K562 (cell line): ENCODE measurements around the gene TLNRD1. TPM values are rescaled to one million over a fixed set of nuclear protein-coding genes. Genes with fewer than 3 reads are reported as not detected.

Experiments used
- ATAC-seq: fragments of 200-7000 bp; cut with Tn5 transposase; 3 replicates; pipeline ENCODE4 v1.9.1; 2020; ENCODE audit warnings: moderate library complexity
- BruUV-seq: library from RNA; stranded (reverse); fragments of 400-500 nt; replicated peaks from 2 replicates; lab custom pipeline; 2021; lab: Mats Ljungman, UMichigan
- CTCF ChIA-PET: fragments of 300-600 bp; formaldehyde crosslinking; extraction: SDS; loops from one replicate; lab custom pipeline; 2021; ENCODE audit warnings: low intra/inter-chr PET ratio; lab: Yijun Ruan, JAX
- POLR2A ChIA-PET: fragments of 300-600, 350-650 bp; sonication (Branson Sonifier 250); formaldehyde crosslinking; extraction: SDS; loops from one replicate; lab custom pipeline; 2021; ENCODE audit warnings: antibody characterized with exemption, inconsistent platforms; lab: Yijun Ruan, JAX
- DNase-seq, 4 experiments: peaks; one replicate each; pipeline versions ENCODE4 v3.0.0 to v3.0.0-alpha.2; 2011 to 2018; ENCODE audit warnings: low spot score in 3 of 4, mixed read lengths in 3 of 4; ENCODE audit errors: extremely low read depth in 1 of 4
- FAIRE-seq: peaks from 2 replicates; lab custom pipeline; 2011; peaks lifted over from hg19 to GRCh38; lab: Jason Lieb, UNC
- H2AFZ ChIP-seq: 2 replicates; pipeline ENCODE4 v1.6.0; 2011; ENCODE audit warnings: low read depth, low read length, control low read depth, inconsistent platforms
- H3K27ac ChIP-seq: fragments of 200-600 bp; 3 replicates; pipeline ENCODE4 v1.8.0; 2011; ENCODE audit warnings: low read depth, mild to moderate bottlenecking, control low read depth, inconsistent platforms, low read length, moderate library complexity, mixed read lengths; ENCODE audit errors: extremely low read depth
- H3K27me3 ChIP-seq, 2 experiments: fragments of 300-600 bp in 1 of 2; 2 replicates in 1 of 2; 3 replicates in 1 of 2; pipeline versions ENCODE4 v1.6.0 to v1.8.0; 2011; ENCODE audit warnings: inconsistent platforms in 2 of 2, low read length in 2 of 2, mild to moderate bottlenecking in 1 of 2, mixed read lengths in 1 of 2, moderate library complexity in 1 of 2; ENCODE audit not compliant: control insufficient read depth in 2 of 2, insufficient read depth in 2 of 2
- H3K36me3 ChIP-seq: fragments of 300-600 bp; 3 replicates; pipeline ENCODE4 v1.8.0; 2011; ENCODE audit warnings: mild to moderate bottlenecking, low read length, inconsistent platforms; ENCODE audit not compliant: control insufficient read depth, insufficient read depth
- H3K4me1 ChIP-seq, 2 experiments: fragments of 200-600 bp in 1 of 2; replicated peaks in 1 of 2; 2 replicates in 1 of 2; 3 replicates in 1 of 2; pipeline versions ENCODE4 v1.5.1 to v1.8.0; 2011; ENCODE audit warnings: inconsistent platforms in 2 of 2, low read length in 2 of 2, mild to moderate bottlenecking in 1 of 2, mixed read lengths in 1 of 2, moderate library complexity in 1 of 2; ENCODE audit not compliant: control insufficient read depth in 2 of 2, insufficient read depth in 2 of 2
- H3K4me2 ChIP-seq: 2 replicates; pipeline ENCODE4 v1.6.1; 2011; ENCODE audit warnings: low read length, control low read depth, inconsistent platforms, mixed read lengths; ENCODE audit not compliant: insufficient read depth
- H3K4me3 ChIP-seq: fragments of 200-600 bp; sonication (generic), shearing (Covaris generic); 2 replicates; pipeline ENCODE4 v1.5.1; 2016; ENCODE audit warnings: control low read depth, inconsistent platforms
- H3K79me2 ChIP-seq: fragments of 200-600 bp; 3 replicates; pipeline ENCODE4 v1.8.0; 2011; ENCODE audit warnings: low read length, inconsistent platforms; ENCODE audit not compliant: control insufficient read depth, insufficient read depth
- H3K9ac ChIP-seq, 2 experiments: 2 replicates each; pipeline versions ENCODE4 v1.6.0 to v1.6.1; 2011; ENCODE audit warnings: low read depth in 2 of 2, low read length in 2 of 2, control low read depth in 1 of 2, inconsistent platforms in 1 of 2, mild to moderate bottlenecking in 1 of 2, mixed read lengths in 1 of 2; ENCODE audit not compliant: insufficient read depth in 1 of 2
- H3K9me1 ChIP-seq: one replicate; pipeline ENCODE4 v1.6.0; 2011; ENCODE audit warnings: inconsistent platforms, mild to moderate bottlenecking, low read length, moderate library complexity; ENCODE audit not compliant: control insufficient read depth, insufficient read depth
- H3K9me3 ChIP-seq: replicated peaks from 2 replicates; pipeline ENCODE4 v1.5.1; 2011; ENCODE audit warnings: low read depth, low read length, inconsistent platforms; ENCODE audit not compliant: control insufficient read depth, insufficient read depth
- H4K20me1 ChIP-seq: replicated peaks from 2 replicates; pipeline ENCODE4 v1.6.1; 2011; ENCODE audit warnings: low read length, inconsistent platforms, mixed read lengths; ENCODE audit not compliant: control insufficient read depth, insufficient read depth
- CREB3L1 ChIP-seq: fragments of 450-650 bp; IDR thresholded peaks from 2 replicates; pipeline ENCODE4 v1.6.1; 2014; ENCODE audit warnings: low read depth, mild to moderate bottlenecking, moderate library complexity, borderline replicate concordance
- DMBX1 ChIP-seq: fragments of 250-450 bp; sonication (Bioruptor Pico); IDR thresholded peaks from 2 replicates; pipeline ENCODE4 v1.8.0; 2022; ENCODE audit warnings: inconsistent platforms, mild to moderate bottlenecking, moderate library complexity, borderline replicate concordance
- HDAC3 ChIP-seq: fragments of 450-650 bp; IDR thresholded peaks from 2 replicates; pipeline ENCODE4 v1.6.1; 2018; ENCODE audit warnings: borderline replicate concordance, mild to moderate bottlenecking, moderate library complexity; ENCODE audit not compliant: partially characterized antibody
- ILF3 ChIP-seq: fragments of 450-650 bp; IDR thresholded peaks from 2 replicates; pipeline ENCODE4 v1.6.1; 2018; ENCODE audit warnings: antibody characterized with exemption, mild to moderate bottlenecking, moderate library complexity, borderline replicate concordance
- IRF9 ChIP-seq: fragments of 450-650 bp; IDR thresholded peaks from 2 replicates; pipeline ENCODE4 v1.6.1; 2016; ENCODE audit warnings: missing biosample characterization, missing genetic modification characterization
- NR3C1 ChIP-seq: sonication (generic); formaldehyde crosslinking; IDR thresholded peaks from 2 replicates; pipeline ENCODE4 v1.8.1; 2022; ENCODE audit warnings: missing genetic modification reagents
- PTBP1 ChIP-seq: fragments of 200-400 bp; formaldehyde crosslinking; IDR thresholded peaks from 2 replicates; pipeline ENCODE4 v1.6.1; 2017; ENCODE audit warnings: low read depth, low read length
- SIN3A ChIP-seq, 2 experiments: fragments of 150-350 bp in 1 of 2; IDR thresholded peaks; 2 replicates each; pipeline ENCODE4 v1.6.1; 2011 to 2016; ENCODE audit warnings: borderline replicate concordance in 2 of 2, low read depth in 2 of 2, low read length in 2 of 2, mild to moderate bottlenecking in 2 of 2, moderate library complexity in 2 of 2; ENCODE audit not compliant: control insufficient read depth in 1 of 2
- SMARCE1 ChIP-seq: fragments of 450-650 bp; IDR thresholded peaks from 2 replicates; pipeline ENCODE4 v1.7.1; 2016; ENCODE audit warnings: mild to moderate bottlenecking
- TAF7 ChIP-seq: fragments of 450-650 bp; IDR thresholded peaks from 2 replicates; pipeline ENCODE4 v1.6.1; 2016; ENCODE audit warnings: missing genetic modification characterization, missing compliant biosample characterization
- TEAD1 ChIP-seq, 2 experiments: fragments of 450-650 bp in 1 of 2; sonication (generic) in 1 of 2; formaldehyde crosslinking; IDR thresholded peaks; 2 replicates each; pipeline versions ENCODE4 v1.4.0 to v1.8.0; 2020 to 2022; ENCODE audit warnings: mild to moderate bottlenecking in 2 of 2, missing genetic modification reagents in 1 of 2
- ZBTB9 ChIP-seq: fragments of 450-650 bp; formaldehyde crosslinking; IDR thresholded peaks from 2 replicates; pipeline ENCODE4 v1.4.0; 2020; ENCODE audit warnings: mild to moderate bottlenecking, moderate library complexity
- ZNF140 ChIP-seq: fragments of 250-450 bp; sonication (Bioruptor Pico); IDR thresholded peaks from 2 replicates; pipeline ENCODE4 v1.8.0; 2021; ENCODE audit warnings: moderate library complexity, mild to moderate bottlenecking, inconsistent platforms
- ZNF184 ChIP-seq: sonication (generic); formaldehyde crosslinking; IDR thresholded peaks from 2 replicates; pipeline ENCODE4 v1.5.0; 2020; ENCODE audit warnings: missing genetic modification reagents
- ZNF324 ChIP-seq: fragments of 250-450 bp; sonication (Bioruptor Pico); IDR thresholded peaks from 2 replicates; pipeline ENCODE4 v1.4.0; 2020; ENCODE audit warnings: mild to moderate bottlenecking
- WGBS: fragments of 100-300 bp; shearing (Covaris generic); methylation state at CpG from one replicate; pipeline ENCODE4 v1.1.6; 2016; ENCODE audit warnings: low coverage, mixed read lengths; ENCODE audit not compliant: insufficient coverage; ENCODE audit errors: missing lambda C conversion rate; 5-methylcytosine and 5-hydroxymethylcytosine counted together
- in situ Hi-C: fragments of 300-500 bp; cut with MboI; formaldehyde crosslinking; loops from 4 replicates; pipeline ENCODE4 v1.15.0; 2018; ENCODE audit warnings: inconsistent platforms, mixed read lengths
- intact Hi-C: fragments of 100-400 bp; cut with micrococcal nuclease; formaldehyde crosslinking; loops from 2 replicates; pipeline ENCODE4 v1.14.2; 2022
- polyA plus RNA-seq, 8 experiments: library from polyadenylated mRNA; depleted of rRNA in 4 of 8; stranded (reverse) in 5 of 8; unstranded in 3 of 8; fragments of >200 nt; fragmentation: Nextera tagmentation in 2 of 8; fragmentation: Illumina TruSeq in 1 of 8; extraction: Ambion mirVana in 2 of 8; extraction: Trizol in 1 of 8; gene quantifications; 2 replicates each; pipeline versions ENCODE4 v1.2.1 to v1.2.3, GENCODE V29; 2011 to 2014; ENCODE audit warnings: inconsistent platforms in 1 of 8, missing spikeins in 1 of 8
- total RNA-seq, 7 experiments: library from RNA; depleted of rRNA in 6 of 7; stranded (reverse); fragments of >200 nt in 6 of 7; fragmentation: Illumina TruSeq in 2 of 7; extraction: Trizol in 2 of 7; gene quantifications; 2 replicates each; pipeline versions ENCODE4 v1.2.1 to v1.2.3, GENCODE V29; 2011 to 2021; ENCODE audit warnings: low replicate concordance in 1 of 7

The TLNRD1 gene
- total and polyA plus RNA-seq, 9 of the 15 experiments (the other 6 are each of a cell fraction or from before 2014, with no cell fraction given) = 1.1 to 33.1 (median 5.7) TPM

GRCh38 chr15:81038975-81039607 is 38.4 kb downstream of the TLNRD1 start:
- ATAC-seq = no peak; the same call in none of the 3 replicates
- H4K20me1 ChIP-seq = no peaks in the 10 kb centered on the region
- ChIA-PET POLR2A (interaction anchor here (0.6 to 1.2 kb wide), 3 partner anchors 10 to 227 kb away, joined by 3 read pairs; no protein-coding TSS in a partner anchor), CTCF (no interaction called here)
- H3K4me3 ChIP-seq = no peak overlapping the region
- H3K27me3 ChIP-seq = no peaks in the 10 kb centered on the region
- in situ Hi-C loops = no loop called here
- H3K9me1 ChIP-seq = no peaks in the 10 kb centered on the region
- intact Hi-C loops = no loop called here
- peak overlapping the region; percentile 37; the same call in 1 of the 2 replicates for H2AFZ ChIP-seq
- BruUV-seq = no TSS peak
- no peak overlapping the region for H3K27ac ChIP-seq
- no peaks in the 10 kb centered on the region for H3K79me2 ChIP-seq
- H3K4me1 ChIP-seq = peaks cover 0 to 7% of the 10 kb centered on the region in 2 experiments; a peak in 2 of 5 replicates
- no peak for DNase-seq
- H3K4me2 ChIP-seq = no peak overlapping the region
- 16% methylated on average over 3 of the region's 4 CpGs for WGBS
- no peaks in the 10 kb centered on the region for H3K36me3 ChIP-seq
- no peaks in the 10 kb centered on the region for H3K9me3 ChIP-seq
- no peak for FAIRE-seq
- H3K9ac ChIP-seq = no peak overlapping the region
- TF ChIP-seq HDAC3 (no peak), ZNF324 (CRISPR knock-in tag) (no peak), ILF3 (no peak), IRF9 (tag) (no peak), SMARCE1 (no peak), TAF7 (tag) (no peak), SIN3A (IDR thresholded peaks at IDR 0.05; ENCODE audit: borderline replicate concordance in 2 of 2, control insufficient read depth in 1 of 2, low read depth in 2 of 2, low read length in 2 of 2) (no peak), ZNF184 (no peak), DMBX1 (CRISPR knock-in tag) (no peak), CREB3L1 (no peak), ZBTB9 (no peak), PTBP1 (no peak), ZNF140 (CRISPR knock-in tag) (no peak), NR3C1 (CRISPR knock-in tag) (no peak), TEAD1 (CRISPR knock-in tag; IDR thresholded peaks at IDR 0.05) (no peak)
